Prostate gland (tissue), 2 donors: ENCODE results near the gene RGS21. TPM values are rescaled to one million over a fixed set of nuclear protein-coding genes. Genes with fewer than 3 reads are reported as not detected.

ENCODE experiments used
- DNase-seq: peaks from one replicate; pipeline ENCODE4 v3.0.0-alpha.2; 2019; ENCODE audit warnings: low spot score
- H3K27ac ChIP-seq, 2 donors: fragments of 200-600 bp; sonication (generic); 2 replicates each; pipeline ENCODE4 v1.5.1; 2017 to 2019
- H3K27me3 ChIP-seq: fragments of 200-600 bp; sonication (generic); replicated peaks from 2 replicates; pipeline ENCODE4 v1.5.1; 2019; ENCODE audit not compliant: insufficient read depth
- H3K36me3 ChIP-seq, 2 donors: fragments of 200-600 bp; sonication (generic); 1 replicate in 1 of 2; 2 replicates in 1 of 2; pipeline versions ENCODE4 v1.5.1 to v1.8.1; 2017 to 2019
- H3K4me1 ChIP-seq: fragments of 200-600 bp; sonication (generic); replicated peaks from 2 replicates; pipeline ENCODE4 v1.5.1; 2019
- H3K4me3 ChIP-seq, 2 donors: fragments of 200-600 bp; sonication (generic); 2 replicates each; pipeline ENCODE4 v1.5.1; 2017 to 2019
- H3K9me3 ChIP-seq: fragments of 200-600 bp; sonication (generic); 2 replicates; pipeline ENCODE4 v1.5.1; 2017
- POLR2A ChIP-seq: fragments of 450-650 bp; IDR thresholded peaks from one replicate; pipeline ENCODE4 v1.6.1; 2016; ENCODE audit warnings: antibody characterized with exemption, mild to moderate bottlenecking
- POLR2AphosphoS5 ChIP-seq: sonication (generic); formaldehyde crosslinking; IDR thresholded peaks from one replicate; pipeline ENCODE4 v1.6.1; 2017; ENCODE audit warnings: antibody characterized with exemption
- WGBS: methylation state at CpG from one replicate; pipeline ENCODE4 v1.1.5; 2018; 5-methylcytosine and 5-hydroxymethylcytosine counted together
- intact Hi-C: fragments of 100-400 bp; cut with DNase I; formaldehyde crosslinking; loops from one replicate; pipeline ENCODE4 v1.14.2; 2022
- total RNA-seq, 2 donors: library from RNA; depleted of rRNA; stranded (reverse); fragments of >200 nt; gene quantifications; one replicate each; pipeline ENCODE4 v1.1.0, GENCODE V29; 2016
- TF ChIP-seq, protein P1 (sequence below), 4 experiments: fragments of 200-600 bp in 2 of 4; fragments of 450-650 bp in 2 of 4; sonication (generic) in 2 of 4; IDR thresholded peaks; 1 replicate in 3 of 4; 2 replicates in 1 of 4; pipeline ENCODE4 v1.5.1; 2016 to 2019; ENCODE audit warnings: antibody characterized with exemption in 4 of 4, mild to moderate bottlenecking in 2 of 4, moderate library complexity in 2 of 4

The RGS21 gene
- total RNA-seq, 2 donors from 2014 or later: not detected

DNA sequence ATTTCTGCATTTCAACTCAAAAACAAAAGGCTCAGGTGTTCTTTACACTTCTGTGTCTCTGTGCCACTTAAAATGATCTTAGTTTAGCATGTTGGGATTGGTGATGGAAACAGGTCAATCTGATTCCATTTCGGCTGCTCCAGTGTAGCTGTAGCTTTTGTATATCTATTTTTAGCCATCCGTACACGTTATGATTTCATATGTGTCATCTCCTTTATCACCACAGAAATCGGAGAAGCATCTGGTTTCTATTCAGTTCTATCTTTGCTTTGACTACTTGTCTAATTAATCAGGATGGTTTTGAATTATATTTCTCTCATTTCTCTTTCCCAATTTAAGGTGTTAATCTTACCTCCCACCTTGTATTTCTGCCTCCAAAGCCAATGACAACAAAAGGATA is 41.1 kb downstream of the RGS21 start:
- intact Hi-C loops: no loop called here
- H3K9me3 ChIP-seq: no peaks in the 10 kb centered on the region
- DNase-seq: no peak
- TF ChIP-seq POLR2AphosphoS5: no peak
- no peak for TF ChIP-seq POLR2A
- TF ChIP-seq, protein P1, sequence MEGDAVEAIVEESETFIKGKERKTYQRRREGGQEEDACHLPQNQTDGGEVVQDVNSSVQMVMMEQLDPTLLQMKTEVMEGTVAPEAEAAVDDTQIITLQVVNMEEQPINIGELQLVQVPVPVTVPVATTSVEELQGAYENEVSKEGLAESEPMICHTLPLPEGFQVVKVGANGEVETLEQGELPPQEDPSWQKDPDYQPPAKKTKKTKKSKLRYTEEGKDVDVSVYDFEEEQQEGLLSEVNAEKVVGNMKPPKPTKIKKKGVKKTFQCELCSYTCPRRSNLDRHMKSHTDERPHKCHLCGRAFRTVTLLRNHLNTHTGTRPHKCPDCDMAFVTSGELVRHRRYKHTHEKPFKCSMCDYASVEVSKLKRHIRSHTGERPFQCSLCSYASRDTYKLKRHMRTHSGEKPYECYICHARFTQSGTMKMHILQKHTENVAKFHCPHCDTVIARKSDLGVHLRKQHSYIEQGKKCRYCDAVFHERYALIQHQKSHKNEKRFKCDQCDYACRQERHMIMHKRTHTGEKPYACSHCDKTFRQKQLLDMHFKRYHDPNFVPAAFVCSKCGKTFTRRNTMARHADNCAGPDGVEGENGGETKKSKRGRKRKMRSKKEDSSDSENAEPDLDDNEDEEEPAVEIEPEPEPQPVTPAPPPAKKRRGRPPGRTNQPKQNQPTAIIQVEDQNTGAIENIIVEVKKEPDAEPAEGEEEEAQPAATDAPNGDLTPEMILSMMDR (IDR thresholded peaks at IDR 0.05): no peak
- no peaks in the 10 kb centered on the region for H3K36me3 ChIP-seq
- H3K27me3 ChIP-seq: no peaks in the 10 kb centered on the region
- H3K27ac ChIP-seq: no peak overlapping the region
- 54% methylated on average over 4 of the region's 4 CpGs for WGBS
- H3K4me1 ChIP-seq: no peaks in the 10 kb centered on the region
- no peak overlapping the region for H3K4me3 ChIP-seq

DNA sequence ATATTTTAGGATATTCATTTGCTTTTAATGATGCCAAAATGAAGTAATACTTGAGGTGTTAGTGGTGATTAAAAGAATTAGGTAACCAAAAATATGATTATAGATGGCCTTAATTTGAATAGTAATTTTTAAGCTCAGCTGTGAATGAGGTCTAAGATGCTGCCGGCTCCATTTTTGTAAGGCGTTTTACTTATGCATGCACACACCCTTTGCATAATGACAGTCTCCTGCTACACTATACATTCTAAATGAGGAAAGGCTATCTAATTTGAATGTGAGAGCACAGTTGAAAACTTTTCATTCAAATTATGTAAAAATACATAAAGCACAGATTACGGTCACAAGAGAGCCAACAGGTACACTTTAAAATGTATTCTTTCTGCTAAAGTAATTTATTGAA is 41.6 kb downstream of the RGS21 start:
- no peak for DNase-seq
- TF ChIP-seq, protein P1 (IDR thresholded peaks at IDR 0.05): no peak
- TF ChIP-seq POLR2A: no peak
- TF ChIP-seq POLR2AphosphoS5: no peak
- WGBS: 80% methylated on average over 3 of the region's 3 CpGs
- intact Hi-C loops: no loop called here
- Histone ChIP-seq H3K27me3 (no peaks in the 10 kb centered on the region), H3K4me1 (no peaks in the 10 kb centered on the region), H3K27ac (no peak overlapping the region), H3K36me3 (no peaks in the 10 kb centered on the region), H3K4me3 (no peak overlapping the region), H3K9me3 (no peaks in the 10 kb centered on the region)

DNA sequence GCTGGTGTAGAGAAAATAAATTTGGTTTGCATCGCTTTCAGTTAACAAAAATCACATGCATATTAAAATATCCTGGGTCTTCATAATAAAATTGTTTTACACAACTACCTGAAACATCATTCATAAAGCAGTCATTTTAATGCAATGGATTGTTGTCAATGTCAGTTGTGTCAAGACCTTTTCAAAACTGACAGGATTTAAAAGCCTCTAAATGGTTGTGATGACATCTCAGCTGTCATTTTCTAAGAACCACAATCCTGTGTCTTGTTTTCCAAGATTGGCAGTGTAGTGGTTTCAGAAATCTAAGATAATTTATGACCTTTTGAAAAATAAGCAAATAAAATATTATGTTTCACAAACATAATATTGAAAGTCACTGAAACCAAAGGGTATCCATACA is 42.0 kb downstream of the RGS21 start:
- intact Hi-C loops: no loop called here

DNA sequence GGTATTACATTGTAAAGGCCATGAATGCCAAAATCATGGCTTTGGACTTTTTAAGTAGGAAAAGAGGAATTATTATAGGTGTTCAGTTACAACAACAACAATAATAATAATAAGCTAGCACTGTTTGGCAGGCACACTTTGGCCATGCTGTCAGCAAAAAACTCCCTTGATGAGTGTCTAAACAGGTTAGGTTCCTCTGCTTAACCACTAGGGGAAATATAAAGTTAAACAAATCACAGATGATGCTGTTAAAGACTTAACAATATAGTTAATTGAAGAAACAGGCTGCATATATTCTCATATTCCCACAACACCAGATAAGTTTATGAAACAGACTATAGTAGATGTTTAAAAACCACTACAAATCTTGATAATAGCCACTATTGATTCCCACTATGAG is 46.4 kb downstream of the RGS21 start:
- Histone ChIP-seq H3K27ac (no peak overlapping the region), H3K9me3 (no peaks in the 10 kb centered on the region), H3K4me3 (no peak overlapping the region), H3K27me3 (no peaks in the 10 kb centered on the region), H3K36me3 (no peaks in the 10 kb centered on the region), H3K4me1 (no peaks in the 10 kb centered on the region)
- intact Hi-C loops: no loop called here
- no peak for DNase-seq
- TF ChIP-seq POLR2AphosphoS5 (no peak), POLR2A (no peak)
- TF ChIP-seq, protein P1 (IDR thresholded peaks at IDR 0.05): peak in 1 of 4 experiments; percentile 14

More for the DNA sequence above, 42.0 kb downstream of the RGS21 start:
- no peaks in the 10 kb centered on the region for H3K4me1 ChIP-seq
- DNase-seq: no peak
- TF ChIP-seq POLR2A: no peak
- TF ChIP-seq POLR2AphosphoS5: no peak
- TF ChIP-seq, protein P1 (IDR thresholded peaks at IDR 0.05): no peak
- H3K27ac ChIP-seq: no peak overlapping the region
- H3K36me3 ChIP-seq: no peaks in the 10 kb centered on the region
- no peaks in the 10 kb centered on the region for H3K9me3 ChIP-seq
- WGBS: 85% methylated on average over 1 of the region's 1 CpG
- H3K27me3 ChIP-seq: no peaks in the 10 kb centered on the region
- H3K4me3 ChIP-seq: no peak overlapping the region

DNA sequence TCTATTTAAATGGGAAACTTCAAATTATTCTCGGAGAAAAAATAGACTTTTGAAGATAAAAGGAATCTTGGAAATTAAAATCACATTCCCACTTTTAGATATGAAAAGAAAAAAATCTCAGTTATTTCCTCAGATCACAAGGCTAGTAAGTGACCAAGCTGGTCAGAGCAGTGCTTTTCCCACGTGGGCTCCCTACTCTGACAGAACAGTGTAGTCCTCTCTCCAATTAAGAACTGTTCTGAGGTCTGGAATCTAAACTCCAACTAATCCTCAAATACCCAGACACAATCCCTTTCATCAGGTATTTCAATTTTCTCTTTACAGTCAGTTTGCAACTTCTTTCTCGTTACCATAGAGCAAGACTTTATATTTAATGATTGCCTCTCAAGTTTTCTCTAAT is 50.6 kb downstream of the RGS21 start:
- 59% methylated on average over 3 of the region's 3 CpGs for WGBS
- TF ChIP-seq, protein P1 (IDR thresholded peaks at IDR 0.05): no peak
- no peak for DNase-seq
- H3K9me3 ChIP-seq: no peaks in the 10 kb centered on the region
- H3K4me1 ChIP-seq: no peaks in the 10 kb centered on the region
- intact Hi-C loops: no loop called here
- no peaks in the 10 kb centered on the region for H3K27me3 ChIP-seq
- H3K27ac ChIP-seq: no peak overlapping the region
- H3K36me3 ChIP-seq: no peaks in the 10 kb centered on the region
- H3K4me3 ChIP-seq: no peak overlapping the region
